WTC11 (cell line): ENCODE data around the gene LSM12. TPM values are rescaled to one million over a fixed set of nuclear protein-coding genes. Genes with fewer than 3 reads are reported as not detected.

Experiments used
- ATAC-seq: fragments of 200-7000 bp; cut with Tn5 transposase; 2 replicates; pipeline ENCODE4 v1.10.0; 2021; ENCODE audit warnings: mild to moderate bottlenecking, moderate library complexity
- CTCF ChIA-PET: fragments of 300-600 bp; sonication (Branson Sonifier 250); formaldehyde crosslinking; loops from one replicate; lab custom pipeline; 2021; ENCODE audit warnings: antibody characterized with exemption; lab: Charles Lee
- POLR2A ChIA-PET: fragments of 350-600 bp; sonication (Branson Sonifier 250); formaldehyde crosslinking; loops from one replicate; lab custom pipeline; 2021; ENCODE audit warnings: antibody characterized with exemption; lab: Charles Lee
- DNase-seq: peaks from one replicate; pipeline ENCODE4 v3.0.0; 2021; ENCODE audit warnings: low spot score
- H3K27ac Mint-ChIP-seq: 2 replicates; pipeline ENCODE4 v1.8.0; 2021; ENCODE audit warnings: mixed read lengths
- H3K27me3 Mint-ChIP-seq: 2 replicates; pipeline ENCODE4 v1.8.0; 2021; ENCODE audit warnings: low read depth, mild to moderate bottlenecking, moderate library complexity, mixed read lengths
- H3K36me3 Mint-ChIP-seq: 2 replicates; pipeline ENCODE4 v1.8.0; 2021; ENCODE audit warnings: mixed read lengths
- H3K4me1 Mint-ChIP-seq: 2 replicates; pipeline ENCODE4 v1.8.0; 2022; ENCODE audit warnings: mixed read lengths
- H3K4me3 Mint-ChIP-seq: 2 replicates; pipeline ENCODE4 v1.8.0; 2021; ENCODE audit warnings: mild to moderate bottlenecking, moderate library complexity, mixed read lengths
- H3K9me3 Mint-ChIP-seq: 2 replicates; pipeline ENCODE4 v1.8.0; 2021; ENCODE audit warnings: mixed read lengths
- ATF1 ChIP-seq: sonication (generic); formaldehyde crosslinking; IDR thresholded peaks from 2 replicates; pipeline ENCODE4 v1.8.1; 2023; ENCODE audit warnings: mild to moderate bottlenecking, moderate library complexity, missing genetic modification reagents
- EMX1 ChIP-seq: fragments of 250-450 bp; sonication (Bioruptor Pico); IDR thresholded peaks from 2 replicates; pipeline ENCODE4 v1.8.0; 2021; ENCODE audit warnings: mild to moderate bottlenecking
- FOXJ3 ChIP-seq: sonication (generic); formaldehyde crosslinking; IDR thresholded peaks from 2 replicates; pipeline ENCODE4 v1.9.0; 2021; ENCODE audit warnings: missing genetic modification reagents, mild to moderate bottlenecking, borderline replicate concordance
- IRF1 ChIP-seq: sonication (generic); formaldehyde crosslinking; IDR thresholded peaks from 2 replicates; pipeline ENCODE4 v1.8.0; 2023; ENCODE audit warnings: missing genetic modification reagents
- IRF2 ChIP-seq: sonication (generic); formaldehyde crosslinking; IDR thresholded peaks from 2 replicates; pipeline ENCODE4 v1.8.0; 2022; ENCODE audit warnings: low read depth, missing genetic modification reagents, borderline replicate concordance
- TCF7 ChIP-seq: sonication (generic); formaldehyde crosslinking; IDR thresholded peaks from 2 replicates; pipeline ENCODE4 v1.8.0; 2022; ENCODE audit warnings: mild to moderate bottlenecking, low read depth, missing genetic modification reagents, moderate library complexity
- TEAD1 ChIP-seq: sonication (generic); formaldehyde crosslinking; IDR thresholded peaks from 2 replicates; pipeline ENCODE4 v1.8.0; 2022; ENCODE audit warnings: mild to moderate bottlenecking, missing genetic modification reagents
- ZNF512 ChIP-seq: sonication (generic); formaldehyde crosslinking; IDR thresholded peaks from 2 replicates; pipeline ENCODE4 v1.8.1; 2022; ENCODE audit warnings: missing genetic modification reagents, borderline replicate concordance
- ZNF532 ChIP-seq: fragments of 250-450 bp; sonication (Bioruptor Pico); IDR thresholded peaks from 2 replicates; pipeline ENCODE4 v1.9.0; 2021; ENCODE audit warnings: mild to moderate bottlenecking, borderline replicate concordance
- total RNA-seq: library from RNA; stranded (reverse); gene quantifications from 3 replicates; pipeline ENCODE4 v1.2.3, GENCODE V29; 2021
- TF ChIP-seq, protein P1 (sequence below): fragments of 250-450 bp; sonication (Bioruptor Pico); IDR thresholded peaks from 2 replicates; pipeline ENCODE4 v1.9.0; 2021; ENCODE audit warnings: mild to moderate bottlenecking
- TF ChIP-seq, protein P2 (sequence below): sonication (generic); formaldehyde crosslinking; IDR thresholded peaks from 2 replicates; pipeline ENCODE4 v1.8.0; 2022; ENCODE audit warnings: missing genetic modification reagents
- TF ChIP-seq, protein P3 (sequence below): sonication (generic); formaldehyde crosslinking; IDR thresholded peaks from 2 replicates; pipeline ENCODE4 v1.8.1; 2022; ENCODE audit warnings: low read depth, mild to moderate bottlenecking, moderate library complexity, missing genetic modification reagents, borderline replicate concordance
- TF ChIP-seq, protein P4 (sequence below): sonication (generic); formaldehyde crosslinking; IDR thresholded peaks from 2 replicates; pipeline ENCODE4 v1.8.1; 2023; ENCODE audit warnings: mild to moderate bottlenecking, moderate library complexity, missing genetic modification reagents

The LSM12 gene
- total RNA-seq, 1 experiment from 2014 or later: 102 TPM

- TF ChIP-seq, protein P1, sequence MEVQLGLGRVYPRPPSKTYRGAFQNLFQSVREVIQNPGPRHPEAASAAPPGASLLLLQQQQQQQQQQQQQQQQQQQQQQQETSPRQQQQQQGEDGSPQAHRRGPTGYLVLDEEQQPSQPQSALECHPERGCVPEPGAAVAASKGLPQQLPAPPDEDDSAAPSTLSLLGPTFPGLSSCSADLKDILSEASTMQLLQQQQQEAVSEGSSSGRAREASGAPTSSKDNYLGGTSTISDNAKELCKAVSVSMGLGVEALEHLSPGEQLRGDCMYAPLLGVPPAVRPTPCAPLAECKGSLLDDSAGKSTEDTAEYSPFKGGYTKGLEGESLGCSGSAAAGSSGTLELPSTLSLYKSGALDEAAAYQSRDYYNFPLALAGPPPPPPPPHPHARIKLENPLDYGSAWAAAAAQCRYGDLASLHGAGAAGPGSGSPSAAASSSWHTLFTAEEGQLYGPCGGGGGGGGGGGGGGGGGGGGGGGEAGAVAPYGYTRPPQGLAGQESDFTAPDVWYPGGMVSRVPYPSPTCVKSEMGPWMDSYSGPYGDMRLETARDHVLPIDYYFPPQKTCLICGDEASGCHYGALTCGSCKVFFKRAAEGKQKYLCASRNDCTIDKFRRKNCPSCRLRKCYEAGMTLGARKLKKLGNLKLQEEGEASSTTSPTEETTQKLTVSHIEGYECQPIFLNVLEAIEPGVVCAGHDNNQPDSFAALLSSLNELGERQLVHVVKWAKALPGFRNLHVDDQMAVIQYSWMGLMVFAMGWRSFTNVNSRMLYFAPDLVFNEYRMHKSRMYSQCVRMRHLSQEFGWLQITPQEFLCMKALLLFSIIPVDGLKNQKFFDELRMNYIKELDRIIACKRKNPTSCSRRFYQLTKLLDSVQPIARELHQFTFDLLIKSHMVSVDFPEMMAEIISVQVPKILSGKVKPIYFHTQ (CRISPR knock-in tag): no peak
- no peak for TF ChIP-seq ATF1
These were observed 20.8 kb upstream of the LSM12 start (continued) for GRCh38 chr17:44087319-44087718.

DNA sequence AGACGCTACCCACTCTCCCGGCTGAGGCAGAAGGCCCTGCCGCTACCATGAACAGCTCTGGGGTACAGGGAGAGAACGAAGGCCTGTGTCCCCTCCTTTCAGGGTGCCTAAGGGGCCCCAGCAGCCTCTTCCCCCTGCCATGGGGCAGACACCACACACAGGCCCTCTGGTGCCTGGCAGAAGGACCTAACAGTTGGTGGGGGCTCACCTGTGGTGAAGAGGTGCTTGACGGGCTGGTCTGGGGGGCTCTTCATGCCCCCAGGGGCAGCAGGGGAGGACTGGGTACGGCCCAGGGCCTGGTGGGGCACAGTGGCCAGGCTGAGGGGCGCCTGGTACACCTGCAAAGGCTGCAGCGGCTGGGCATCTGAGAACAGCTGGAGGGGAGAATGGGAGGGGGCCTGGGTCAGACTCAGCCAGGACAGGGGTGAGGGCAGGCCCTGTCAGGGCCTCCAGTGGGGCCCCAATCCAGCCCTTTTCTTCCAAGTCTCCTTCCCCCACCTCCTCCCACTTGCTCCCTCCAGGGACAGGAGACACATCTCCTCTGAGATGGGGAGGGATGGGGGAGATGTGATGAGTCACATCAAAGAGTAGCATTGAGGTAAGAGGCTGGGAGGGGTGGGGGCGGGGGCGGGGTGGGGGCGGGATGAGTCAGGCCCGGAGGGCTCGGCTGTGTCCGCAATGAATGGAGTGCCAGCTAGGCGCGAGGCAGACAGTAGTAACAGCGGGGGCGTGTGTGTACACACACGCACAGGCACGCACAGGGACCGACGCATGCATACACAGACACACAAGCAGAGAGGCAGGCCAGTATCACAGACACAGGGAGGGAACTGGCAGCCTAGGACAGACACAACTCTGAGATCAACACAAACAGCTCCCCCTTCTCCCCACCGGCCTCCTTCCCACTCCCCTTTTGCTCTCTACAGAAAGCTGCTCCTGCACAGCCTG, 20.2 kb upstream of the LSM12 start:
- peaks cover 27% of the 10 kb centered on the region for H3K4me1 Mint-ChIP-seq
- DNase-seq: no peak
- no peaks in the 10 kb centered on the region for H3K27me3 Mint-ChIP-seq
- H3K27ac Mint-ChIP-seq: peak overlapping the region; percentile 97
- no peak for TF ChIP-seq IRF2
- TF ChIP-seq, protein P2, sequence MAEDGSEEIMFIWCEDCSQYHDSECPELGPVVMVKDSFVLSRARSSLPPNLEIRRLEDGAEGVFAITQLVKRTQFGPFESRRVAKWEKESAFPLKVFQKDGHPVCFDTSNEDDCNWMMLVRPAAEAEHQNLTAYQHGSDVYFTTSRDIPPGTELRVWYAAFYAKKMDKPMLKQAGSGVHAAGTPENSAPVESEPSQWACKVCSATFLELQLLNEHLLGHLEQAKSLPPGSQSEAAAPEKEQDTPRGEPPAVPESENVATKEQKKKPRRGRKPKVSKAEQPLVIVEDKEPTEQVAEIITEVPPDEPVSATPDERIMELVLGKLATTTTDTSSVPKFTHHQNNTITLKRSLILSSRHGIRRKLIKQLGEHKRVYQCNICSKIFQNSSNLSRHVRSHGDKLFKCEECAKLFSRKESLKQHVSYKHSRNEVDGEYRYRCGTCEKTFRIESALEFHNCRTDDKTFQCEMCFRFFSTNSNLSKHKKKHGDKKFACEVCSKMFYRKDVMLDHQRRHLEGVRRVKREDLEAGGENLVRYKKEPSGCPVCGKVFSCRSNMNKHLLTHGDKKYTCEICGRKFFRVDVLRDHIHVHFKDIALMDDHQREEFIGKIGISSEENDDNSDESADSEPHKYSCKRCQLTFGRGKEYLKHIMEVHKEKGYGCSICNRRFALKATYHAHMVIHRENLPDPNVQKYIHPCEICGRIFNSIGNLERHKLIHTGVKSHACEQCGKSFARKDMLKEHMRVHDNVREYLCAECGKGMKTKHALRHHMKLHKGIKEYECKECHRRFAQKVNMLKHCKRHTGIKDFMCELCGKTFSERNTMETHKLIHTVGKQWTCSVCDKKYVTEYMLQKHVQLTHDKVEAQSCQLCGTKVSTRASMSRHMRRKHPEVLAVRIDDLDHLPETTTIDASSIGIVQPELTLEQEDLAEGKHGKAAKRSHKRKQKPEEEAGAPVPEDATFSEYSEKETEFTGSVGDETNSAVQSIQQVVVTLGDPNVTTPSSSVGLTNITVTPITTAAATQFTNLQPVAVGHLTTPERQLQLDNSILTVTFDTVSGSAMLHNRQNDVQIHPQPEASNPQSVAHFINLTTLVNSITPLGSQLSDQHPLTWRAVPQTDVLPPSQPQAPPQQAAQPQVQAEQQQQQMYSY (CRISPR knock-in tag): peak; percentile 78
- TF ChIP-seq, protein P3, sequence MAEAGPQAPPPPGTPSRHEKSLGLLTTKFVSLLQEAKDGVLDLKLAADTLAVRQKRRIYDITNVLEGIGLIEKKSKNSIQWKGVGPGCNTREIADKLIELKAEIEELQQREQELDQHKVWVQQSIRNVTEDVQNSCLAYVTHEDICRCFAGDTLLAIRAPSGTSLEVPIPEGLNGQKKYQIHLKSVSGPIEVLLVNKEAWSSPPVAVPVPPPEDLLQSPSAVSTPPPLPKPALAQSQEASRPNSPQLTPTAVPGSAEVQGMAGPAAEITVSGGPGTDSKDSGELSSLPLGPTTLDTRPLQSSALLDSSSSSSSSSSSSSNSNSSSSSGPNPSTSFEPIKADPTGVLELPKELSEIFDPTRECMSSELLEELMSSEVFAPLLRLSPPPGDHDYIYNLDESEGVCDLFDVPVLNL (CRISPR knock-in tag): no peak
- TF ChIP-seq, all 79 proteins: peak for 1
- H3K9me3 Mint-ChIP-seq: no peaks in the 10 kb centered on the region
- H3K4me3 Mint-ChIP-seq: peak overlapping the region; percentile 55
- CTCF ChIA-PET: interaction anchor here (0.5 to 4.5 kb wide), 17 partner anchors 8 to 259 kb away, joined by 3 to 41 read pairs (median 4); partner anchors contain the start of genes G6PC3, GRN, HDAC5 and HROB
- POLR2A ChIA-PET: interaction anchor here (0.7 to 2.4 kb wide), 5 partner anchors 8 to 82 kb away, joined by 3 to 13 read pairs (median 5); partner anchors contain the start of gene G6PC3
- peaks cover 35% of the 10 kb centered on the region for H3K36me3 Mint-ChIP-seq
- ATAC-seq: peak; percentile 35

DNA sequence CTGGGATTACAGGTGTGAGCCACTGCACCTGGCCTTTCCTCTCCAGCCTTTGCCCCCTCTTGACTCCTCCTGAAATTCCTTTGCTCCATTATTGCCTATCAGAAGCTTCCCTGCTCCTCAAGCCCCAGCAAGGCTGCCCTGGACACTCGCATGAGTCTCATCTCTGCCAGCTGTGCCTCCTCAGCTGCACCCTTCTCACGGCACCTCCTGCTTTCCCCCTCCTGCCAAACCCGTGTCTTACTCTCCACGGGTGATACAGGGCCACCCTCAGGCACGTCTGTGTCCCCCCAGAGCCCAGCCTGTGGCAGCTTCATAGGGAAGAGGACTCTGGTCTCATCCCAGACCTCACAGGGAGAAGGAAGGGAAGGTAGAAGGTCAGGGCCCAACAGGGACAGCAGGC, 19.4 kb upstream of the LSM12 start:
- Mint-ChIP-seq H3K4me1 (peaks cover 27% of the 10 kb centered on the region), H3K9me3 (no peaks in the 10 kb centered on the region), H3K27ac (peak overlapping the region; percentile 84), H3K36me3 (peaks cover 29% of the 10 kb centered on the region), H3K4me3 (no peak overlapping the region), H3K27me3 (no peaks in the 10 kb centered on the region)
- ATAC-seq (no peak), DNase-seq (no peak)
- ChIA-PET CTCF (interaction anchor here (0.5 to 4.5 kb wide), 4 partner anchors 12 to 42 kb away, joined by 3 to 41 read pairs (median 8); no protein-coding TSS in a partner anchor), POLR2A (interaction anchor here (2.4 kb wide), 1 partner anchor 10 kb away, joined by 13 read pairs; no protein-coding TSS in a partner anchor)
- TF ChIP-seq TCF7 (no peak), TEAD1 (no peak), EMX1 (CRISPR knock-in tag) (no peak), ZNF532 (CRISPR knock-in tag) (no peak), FOXJ3 (CRISPR knock-in tag) (no peak), IRF1 (CRISPR knock-in tag) (no peak), ZNF512 (CRISPR knock-in tag) (no peak)
- TF ChIP-seq, protein P4, sequence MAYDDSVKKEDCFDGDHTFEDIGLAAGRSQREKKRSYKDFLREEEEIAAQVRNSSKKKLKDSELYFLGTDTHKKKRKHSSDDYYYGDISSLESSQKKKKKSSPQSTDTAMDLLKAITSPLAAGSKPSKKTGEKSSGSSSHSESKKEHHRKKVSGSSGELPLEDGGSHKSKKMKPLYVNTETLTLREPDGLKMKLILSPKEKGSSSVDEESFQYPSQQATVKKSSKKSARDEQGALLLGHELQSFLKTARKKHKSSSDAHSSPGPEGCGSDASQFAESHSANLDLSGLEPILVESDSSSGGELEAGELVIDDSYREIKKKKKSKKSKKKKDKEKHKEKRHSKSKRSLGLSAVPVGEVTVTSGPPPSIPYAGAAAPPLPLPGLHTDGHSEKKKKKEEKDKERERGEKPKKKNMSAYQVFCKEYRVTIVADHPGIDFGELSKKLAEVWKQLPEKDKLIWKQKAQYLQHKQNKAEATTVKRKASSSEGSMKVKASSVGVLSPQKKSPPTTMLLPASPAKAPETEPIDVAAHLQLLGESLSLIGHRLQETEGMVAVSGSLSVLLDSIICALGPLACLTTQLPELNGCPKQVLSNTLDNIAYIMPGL (CRISPR knock-in tag): no peak
